ENCODE results near the gene ZNF776. TPM values are rescaled to one million over a fixed set of nuclear protein-coding genes. Genes with fewer than 3 reads are reported as not detected.
A peak's percentile ranks its signal among the peaks of the same experiment; 100 is the strongest.

Gene ZNF776
- total and polyA plus RNA-seq, 2 of the 13 experiments (the other 11 are each of a cell fraction or from before 2014, with no cell fraction given), result 7.6 to 16.9 TPM

GRCh38 chr19:57746580-57747471 lies at the start of gene ZNF776 (continued):
- no peak for TF ChIP-seq ZNF761 (CRISPR knock-in tag; conservative IDR thresholded peaks at IDR 0.05)
- TF ChIP-seq ZNF768 (CRISPR knock-in tag; IDR thresholded peaks at IDR 0.05), result no peak
- TF ChIP-seq, protein P1, sequence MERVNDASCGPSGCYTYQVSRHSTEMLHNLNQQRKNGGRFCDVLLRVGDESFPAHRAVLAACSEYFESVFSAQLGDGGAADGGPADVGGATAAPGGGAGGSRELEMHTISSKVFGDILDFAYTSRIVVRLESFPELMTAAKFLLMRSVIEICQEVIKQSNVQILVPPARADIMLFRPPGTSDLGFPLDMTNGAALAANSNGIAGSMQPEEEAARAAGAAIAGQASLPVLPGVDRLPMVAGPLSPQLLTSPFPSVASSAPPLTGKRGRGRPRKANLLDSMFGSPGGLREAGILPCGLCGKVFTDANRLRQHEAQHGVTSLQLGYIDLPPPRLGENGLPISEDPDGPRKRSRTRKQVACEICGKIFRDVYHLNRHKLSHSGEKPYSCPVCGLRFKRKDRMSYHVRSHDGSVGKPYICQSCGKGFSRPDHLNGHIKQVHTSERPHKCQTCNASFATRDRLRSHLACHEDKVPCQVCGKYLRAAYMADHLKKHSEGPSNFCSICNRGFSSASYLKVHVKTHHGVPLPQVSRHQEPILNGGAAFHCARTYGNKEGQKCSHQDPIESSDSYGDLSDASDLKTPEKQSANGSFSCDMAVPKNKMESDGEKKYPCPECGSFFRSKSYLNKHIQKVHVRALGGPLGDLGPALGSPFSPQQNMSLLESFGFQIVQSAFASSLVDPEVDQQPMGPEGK (CRISPR knock-in tag; IDR thresholded peaks at IDR 0.05), result peak; percentile 12; the same call in 1 of the 2 replicates
- TF ChIP-seq, protein P2, sequence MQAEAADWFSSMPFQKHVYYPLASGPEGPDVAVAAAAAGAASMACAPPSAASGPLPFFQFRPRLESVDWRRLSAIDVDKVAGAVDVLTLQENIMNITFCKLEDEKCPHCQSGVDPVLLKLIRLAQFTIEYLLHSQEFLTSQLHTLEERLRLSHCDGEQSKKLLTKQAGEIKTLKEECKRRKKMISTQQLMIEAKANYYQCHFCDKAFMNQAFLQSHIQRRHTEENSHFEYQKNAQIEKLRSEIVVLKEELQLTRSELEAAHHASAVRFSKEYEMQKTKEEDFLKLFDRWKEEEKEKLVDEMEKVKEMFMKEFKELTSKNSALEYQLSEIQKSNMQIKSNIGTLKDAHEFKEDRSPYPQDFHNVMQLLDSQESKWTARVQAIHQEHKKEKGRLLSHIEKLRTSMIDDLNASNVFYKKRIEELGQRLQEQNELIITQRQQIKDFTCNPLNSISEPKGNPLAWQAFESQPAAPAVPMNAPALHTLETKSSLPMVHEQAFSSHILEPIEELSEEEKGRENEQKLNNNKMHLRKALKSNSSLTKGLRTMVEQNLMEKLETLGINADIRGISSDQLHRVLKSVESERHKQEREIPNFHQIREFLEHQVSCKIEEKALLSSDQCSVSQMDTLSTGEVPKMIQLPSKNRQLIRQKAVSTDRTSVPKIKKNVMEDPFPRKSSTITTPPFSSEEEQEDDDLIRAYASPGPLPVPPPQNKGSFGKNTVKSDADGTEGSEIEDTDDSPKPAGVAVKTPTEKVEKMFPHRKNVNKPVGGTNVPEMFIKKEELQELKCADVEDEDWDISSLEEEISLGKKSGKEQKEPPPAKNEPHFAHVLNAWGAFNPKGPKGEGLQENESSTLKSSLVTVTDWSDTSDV (CRISPR knock-in tag; IDR thresholded peaks at IDR 0.05), result 0 out of 2 replicates have a peak, but pooled peaks have one; percentile 22
- TF ChIP-seq ZNF333 (CRISPR knock-in tag; IDR thresholded peaks at IDR 0.05; ENCODE audit: borderline replicate concordance), result no peak
- TF ChIP-seq SMAD1 (CRISPR knock-in tag; IDR thresholded peaks at IDR 0.05; ENCODE audit: borderline replicate concordance, low read depth), result no peak
- TF ChIP-seq ZNF772 (CRISPR knock-in tag; IDR thresholded peaks at IDR 0.05), result peak; percentile 77
- 0 out of 2 replicates have a peak, but pooled peaks have one; percentile 41 for TF ChIP-seq NFATC3 (CRISPR knock-in tag; IDR thresholded peaks at IDR 0.05)
- TF ChIP-seq MATR3 (CRISPR knock-in tag; IDR thresholded peaks at IDR 0.05), result no peak
- TF ChIP-seq, protein P3, sequence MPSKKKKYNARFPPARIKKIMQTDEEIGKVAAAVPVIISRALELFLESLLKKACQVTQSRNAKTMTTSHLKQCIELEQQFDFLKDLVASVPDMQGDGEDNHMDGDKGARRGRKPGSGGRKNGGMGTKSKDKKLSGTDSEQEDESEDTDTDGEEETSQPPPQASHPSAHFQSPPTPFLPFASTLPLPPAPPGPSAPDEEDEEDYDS (CRISPR knock-in tag; IDR thresholded peaks at IDR 0.05), result peak; percentile 50; the same call in 1 of the 2 replicates
- no peak for TF ChIP-seq ZBTB42 (CRISPR knock-in tag; IDR thresholded peaks at IDR 0.05)
- no peak for TF ChIP-seq REPIN1 (CRISPR knock-in tag; IDR thresholded peaks at IDR 0.05; ENCODE audit: borderline replicate concordance, low read depth)
- peak; percentile 77 for TF ChIP-seq ELF1 (CRISPR knock-in tag; IDR thresholded peaks at IDR 0.05)
- TF ChIP-seq NFRKB (IDR thresholded peaks at IDR 0.05), result peak; percentile 66
- no peak for TF ChIP-seq ZFP37 (CRISPR knock-in tag; IDR thresholded peaks at IDR 0.05; ENCODE audit: borderline replicate concordance)
- TF ChIP-seq, protein P4, sequence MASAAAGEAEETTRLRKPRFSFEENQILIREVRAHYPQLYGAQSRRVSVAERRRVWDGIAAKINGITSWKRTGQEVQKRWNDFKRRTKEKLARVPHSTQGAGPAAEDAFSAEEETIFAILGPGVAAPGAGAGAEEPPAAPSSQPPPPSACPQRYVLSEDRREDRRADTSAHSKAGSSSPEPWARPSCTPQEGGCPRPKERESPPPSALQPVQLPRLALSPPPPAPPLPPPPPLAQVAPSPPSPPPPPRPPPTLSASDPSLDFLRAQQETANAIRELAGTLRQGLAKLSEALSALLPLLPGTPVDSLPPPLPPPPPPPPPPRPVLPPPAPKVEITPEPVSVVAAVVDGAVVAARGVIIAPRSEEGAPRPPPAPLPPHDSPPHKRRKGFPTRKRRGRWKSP (CRISPR knock-in tag; IDR thresholded peaks at IDR 0.05), result no peak
- TF ChIP-seq ZNF569 (CRISPR knock-in tag; IDR thresholded peaks at IDR 0.05; ENCODE audit: borderline replicate concordance), result no peak
- TF ChIP-seq, protein P5, sequence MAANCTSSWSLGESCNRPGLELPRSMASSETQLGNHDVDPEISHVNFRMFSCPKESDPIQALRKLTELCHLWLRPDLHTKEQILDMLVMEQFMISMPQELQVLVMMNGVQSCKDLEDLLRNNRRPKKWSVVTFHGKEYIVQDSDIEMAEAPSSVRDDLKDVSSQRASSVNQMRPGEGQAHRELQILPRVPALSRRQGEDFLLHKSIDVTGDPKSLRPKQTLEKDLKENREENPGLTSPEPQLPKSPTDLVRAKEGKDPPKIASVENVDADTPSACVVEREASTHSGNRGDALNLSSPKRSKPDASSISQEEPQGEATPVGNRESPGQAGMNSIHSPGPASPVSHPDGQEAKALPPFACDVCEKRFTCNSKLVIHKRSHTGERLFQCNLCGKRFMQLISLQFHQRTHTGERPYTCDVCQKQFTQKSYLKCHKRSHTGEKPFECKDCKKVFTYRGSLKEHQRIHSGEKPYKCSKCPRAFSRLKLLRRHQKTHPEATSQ (CRISPR knock-in tag; IDR thresholded peaks at IDR 0.05; ENCODE audit: borderline replicate concordance), result peak; percentile 62; the same call in 1 of the 2 replicates
- no peak for TF ChIP-seq HOXA7 (CRISPR knock-in tag; IDR thresholded peaks at IDR 0.05)
- no peak for TF ChIP-seq ZNF749 (CRISPR knock-in tag; IDR thresholded peaks at IDR 0.05; ENCODE audit: borderline replicate concordance)
- TF ChIP-seq ISL2 (CRISPR knock-in tag; IDR thresholded peaks at IDR 0.05), result peak; percentile 40; the same call in 1 of the 2 replicates
- no peak for TF ChIP-seq IKZF1 (IDR thresholded peaks at IDR 0.05)
